PC-3 (cell line): Measurements from ENCODE around the gene PSMD1. TPM values are rescaled to one million over a fixed set of nuclear protein-coding genes. Genes with fewer than 3 reads are reported as not detected.

Experiments
- ATAC-seq: fragments of 200-7000 bp; cut with Tn5 transposase; 2 replicates; pipeline ENCODE4 v1.9.1; 2020; ENCODE audit warnings: mild to moderate bottlenecking, moderate library complexity
- BruUV-seq: library from RNA; stranded (reverse); fragments of 400-500 nt; replicated peaks from 2 replicates; lab custom pipeline; 2021; lab: Mats Ljungman, UMichigan
- CTCF ChIA-PET: fragments of 300-600 bp; sonication (Branson Sonifier 250); formaldehyde crosslinking; loops from one replicate; lab custom pipeline; 2022; ENCODE audit warnings: antibody characterized with exemption; lab: Charles Lee
- POLR2A ChIA-PET: fragments of 300-600 bp; sonication (Branson Sonifier 250); formaldehyde crosslinking; loops from one replicate; lab custom pipeline; 2022; ENCODE audit warnings: antibody characterized with exemption; ENCODE audit not compliant: unreplicated experiment; lab: Charles Lee
- DNase-seq: peaks from one replicate; pipeline ENCODE4 v3.0.0-alpha.2; 2015
- H2AFZ ChIP-seq: fragments of 300-600 bp; sonication (generic); 2 replicates; pipeline ENCODE4 v1.6.0; 2016; ENCODE audit warnings: antibody characterized with exemption, low read length
- H3F3A ChIP-seq: fragments of 300-600 bp; sonication (generic); one replicate; pipeline ENCODE4 v1.6.0; 2017; ENCODE audit warnings: antibody characterized with exemption, low read length, control low read depth, mild to moderate bottlenecking; ENCODE audit not compliant: unreplicated experiment
- H3K27ac ChIP-seq: fragments of 300-600 bp; sonication (generic); 2 replicates; pipeline ENCODE4 v1.5.1; 2016; ENCODE audit warnings: mild to moderate bottlenecking, low read length
- H3K27me3 ChIP-seq: fragments of 300-600 bp; sonication (generic); 2 replicates; pipeline ENCODE4 v1.6.1; 2016; ENCODE audit warnings: low read length, mixed read lengths
- H3K36me3 ChIP-seq: fragments of 300-600 bp; sonication (generic); 2 replicates; pipeline ENCODE4 v1.6.1; 2016; ENCODE audit warnings: low read depth, mixed run types, low read length, mixed read lengths
- H3K4me1 ChIP-seq: fragments of 300-600 bp; sonication (generic); 2 replicates; pipeline ENCODE4 v1.5.1; 2016; ENCODE audit warnings: low read length; ENCODE audit not compliant: insufficient read depth
- H3K4me2 ChIP-seq: fragments of 300-600 bp; sonication (generic); 2 replicates; pipeline ENCODE4 v1.6.0; 2016; ENCODE audit warnings: low read length
- H3K4me3 ChIP-seq: fragments of 300-600 bp; sonication (generic); 2 replicates; pipeline ENCODE4 v1.5.1; 2016; ENCODE audit warnings: mild to moderate bottlenecking, low read length, mixed read lengths
- H3K79me2 ChIP-seq: fragments of 300-600 bp; sonication (generic); 2 replicates; pipeline ENCODE4 v1.6.1; 2017; ENCODE audit warnings: low read length, mixed read lengths
- H3K9ac ChIP-seq: fragments of 300-600 bp; sonication (generic); 2 replicates; pipeline ENCODE4 v1.6.0; 2016; ENCODE audit warnings: mild to moderate bottlenecking, low read length
- H3K9me2 ChIP-seq: fragments of 300-600 bp; sonication (generic); replicated peaks from 2 replicates; pipeline ENCODE4 v1.6.1; 2016; ENCODE audit warnings: mixed run types, low read length, mixed read lengths
- H3K9me3 ChIP-seq: fragments of 300-600 bp; sonication (generic); 2 replicates; pipeline ENCODE4 v1.6.1; 2016; ENCODE audit warnings: low read length, mixed read lengths
- H4K20me1 ChIP-seq: fragments of 300-600 bp; sonication (generic); 2 replicates; pipeline ENCODE4 v1.6.1; 2016; ENCODE audit warnings: low read length, mixed read lengths
- EZH2 ChIP-seq: fragments of 300-600 bp; sonication (generic); IDR thresholded peaks from one replicate; pipeline ENCODE4 v1.6.1; 2017; ENCODE audit warnings: antibody characterized with exemption, mild to moderate bottlenecking, low read length; ENCODE audit not compliant: unreplicated experiment
- EZH2phosphoT487 ChIP-seq: fragments of 300-600 bp; sonication (generic); IDR thresholded peaks from 2 replicates; pipeline ENCODE4 v1.6.1; 2018; ENCODE audit warnings: mild to moderate bottlenecking, antibody characterized with exemption, low read length, borderline replicate concordance
- intact Hi-C: fragments of 100-400 bp; cut with micrococcal nuclease; formaldehyde crosslinking; loops from 2 replicates; pipeline ENCODE4 v1.9.0; 2023
- total RNA-seq: library from RNA; depleted of rRNA; stranded (reverse); fragments of >200 nt; gene quantifications from 2 replicates; pipeline ENCODE4 v1.2.3, GENCODE V29; 2014
- TF ChIP-seq, protein P1 (sequence below): fragments of 300-600 bp; sonication (generic); conservative IDR thresholded peaks from 2 replicates; pipeline ENCODE4 v1.5.1; 2017; ENCODE audit warnings: antibody characterized with exemption, low read depth, mild to moderate bottlenecking, low read length

PSMD1 gene
- total RNA-seq, 1 experiment from 2014 or later: 154 TPM

DNA sequence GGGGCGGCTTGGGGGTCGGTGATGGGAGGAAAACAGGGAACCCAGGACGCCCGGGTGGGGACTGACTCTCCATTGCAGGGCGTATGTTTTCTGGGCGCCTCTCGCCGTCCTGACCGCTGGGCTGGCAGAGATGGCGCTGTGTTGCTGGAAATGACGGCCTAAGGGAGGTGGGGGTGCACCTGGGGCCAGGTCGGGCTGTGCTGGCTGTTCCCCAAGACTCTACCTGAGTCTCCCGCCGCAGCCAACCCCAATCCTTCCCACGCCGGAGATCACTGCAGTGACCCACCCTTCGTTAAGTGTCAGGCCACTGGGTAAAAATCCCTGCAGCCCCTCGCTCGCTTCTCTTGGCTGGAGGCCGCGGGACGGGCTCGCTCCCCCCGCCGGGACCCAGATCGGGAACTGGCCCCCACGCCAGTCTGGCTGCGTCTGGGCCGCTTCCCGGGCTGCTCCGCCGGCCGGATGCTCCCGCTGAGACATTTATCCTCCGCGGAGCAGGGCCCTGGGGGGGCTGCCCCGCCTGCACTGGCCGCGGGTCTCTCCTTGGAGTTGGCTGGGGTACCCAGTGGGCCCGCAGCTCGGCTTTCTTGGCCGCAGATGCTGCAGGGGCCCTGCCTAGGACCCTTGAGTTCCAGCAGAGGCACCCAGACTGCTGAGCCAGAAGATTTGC, 134.0 kb downstream of the PSMD1 start:
- Histone ChIP-seq H3K27ac (no peak overlapping the region), H3K36me3 (no peaks in the 10 kb centered on the region), H3K4me1 (no peaks in the 10 kb centered on the region; the same call in 1 of the 2 replicates), H4K20me1 (no peaks in the 10 kb centered on the region), H3K9me2 (no peaks in the 10 kb centered on the region), H3K9me3 (no peaks in the 10 kb centered on the region), H3K4me3 (peak overlapping the region; percentile 60), H3K27me3 (no peaks in the 10 kb centered on the region), H2AFZ (peak overlapping the region; percentile 89), H3F3A (no peaks in the 10 kb centered on the region), H3K9ac (peak overlapping the region; percentile 13; the same call in 1 of the 2 replicates), H3K4me2 (peak overlapping the region; percentile 84), H3K79me2 (no peaks in the 10 kb centered on the region)
- no TSS peak for BruUV-seq
- POLR2A ChIA-PET: no interaction called here
- CTCF ChIA-PET: no interaction called here
- peak; percentile 14 for DNase-seq
- TF ChIP-seq, protein P1, sequence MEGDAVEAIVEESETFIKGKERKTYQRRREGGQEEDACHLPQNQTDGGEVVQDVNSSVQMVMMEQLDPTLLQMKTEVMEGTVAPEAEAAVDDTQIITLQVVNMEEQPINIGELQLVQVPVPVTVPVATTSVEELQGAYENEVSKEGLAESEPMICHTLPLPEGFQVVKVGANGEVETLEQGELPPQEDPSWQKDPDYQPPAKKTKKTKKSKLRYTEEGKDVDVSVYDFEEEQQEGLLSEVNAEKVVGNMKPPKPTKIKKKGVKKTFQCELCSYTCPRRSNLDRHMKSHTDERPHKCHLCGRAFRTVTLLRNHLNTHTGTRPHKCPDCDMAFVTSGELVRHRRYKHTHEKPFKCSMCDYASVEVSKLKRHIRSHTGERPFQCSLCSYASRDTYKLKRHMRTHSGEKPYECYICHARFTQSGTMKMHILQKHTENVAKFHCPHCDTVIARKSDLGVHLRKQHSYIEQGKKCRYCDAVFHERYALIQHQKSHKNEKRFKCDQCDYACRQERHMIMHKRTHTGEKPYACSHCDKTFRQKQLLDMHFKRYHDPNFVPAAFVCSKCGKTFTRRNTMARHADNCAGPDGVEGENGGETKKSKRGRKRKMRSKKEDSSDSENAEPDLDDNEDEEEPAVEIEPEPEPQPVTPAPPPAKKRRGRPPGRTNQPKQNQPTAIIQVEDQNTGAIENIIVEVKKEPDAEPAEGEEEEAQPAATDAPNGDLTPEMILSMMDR: peak; percentile 37
- no peak for TF ChIP-seq EZH2phosphoT487
- ATAC-seq: peak; percentile 79
- intact Hi-C loops: no loop called here

DNA sequence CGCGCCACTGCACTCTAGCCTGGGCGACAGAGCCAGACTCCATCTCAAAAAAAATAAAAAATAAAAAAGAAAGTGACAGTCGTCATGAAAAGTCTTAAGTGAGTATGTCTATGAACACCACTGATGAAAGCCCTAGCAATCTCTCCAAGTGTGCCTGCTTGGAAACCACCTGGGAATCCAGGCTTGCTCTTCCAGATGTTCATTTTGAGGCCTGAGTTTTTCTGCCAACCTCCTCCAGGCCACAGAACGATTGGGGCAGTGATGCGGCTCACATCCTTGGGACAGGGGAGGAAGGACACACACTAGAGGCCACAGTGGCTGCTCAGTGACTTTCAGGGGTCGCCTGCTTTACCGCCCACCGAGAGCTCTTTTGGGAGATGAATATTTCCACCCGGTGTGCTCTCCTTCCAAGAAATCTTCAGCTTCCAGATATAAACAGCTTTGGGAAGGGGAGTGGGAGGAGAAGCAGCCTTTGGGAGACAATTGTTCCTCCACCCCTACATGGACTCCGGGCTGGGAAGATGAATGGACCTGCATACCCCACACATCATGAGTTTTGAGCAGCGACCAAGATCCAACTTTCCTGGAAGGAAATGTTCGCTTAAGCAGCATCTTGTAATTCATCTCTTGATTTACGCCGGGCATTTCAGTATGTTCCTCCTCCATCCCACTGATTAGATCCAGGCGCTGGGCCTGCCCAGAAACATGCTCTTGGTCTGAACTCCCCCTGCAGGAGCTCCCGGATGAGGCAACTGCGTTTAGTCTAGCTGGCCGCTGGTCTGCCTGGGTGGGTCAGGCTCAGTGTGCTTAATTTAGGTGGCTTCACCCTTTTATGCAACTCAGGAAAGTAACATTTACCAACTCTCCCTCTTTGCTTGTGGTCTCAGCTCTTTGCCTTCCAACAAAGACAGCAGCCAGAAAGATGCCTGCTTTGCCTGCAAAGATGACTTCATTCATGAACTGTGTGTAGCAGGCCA, 135.5 kb downstream of the PSMD1 start:
- H4K20me1 ChIP-seq: no peaks in the 10 kb centered on the region
- POLR2A ChIA-PET: interaction anchor here (0.7 kb wide), 1 partner anchor 50 kb away, joined by 3 read pairs; no protein-coding TSS in a partner anchor
- TF ChIP-seq, protein P1: peak; percentile 51
- no peak for TF ChIP-seq EZH2
- TF ChIP-seq EZH2phosphoT487: no peak
- CTCF ChIA-PET: interaction anchor here (0.6 to 1.3 kb wide), 2 partner anchors 10 to 88 kb away, joined by 3 read pairs; no protein-coding TSS in a partner anchor
- no peaks in the 10 kb centered on the region for H3K9me2 ChIP-seq
- H3K36me3 ChIP-seq: no peaks in the 10 kb centered on the region
- H3K9ac ChIP-seq: no peak overlapping the region
- no peak overlapping the region for H3K27ac ChIP-seq
- ATAC-seq (no peak), DNase-seq (peak; percentile 21)
- H3K9me3 ChIP-seq: no peaks in the 10 kb centered on the region
- no peak overlapping the region for H3K4me2 ChIP-seq
- intact Hi-C loops: no loop called here
- H3K79me2 ChIP-seq: no peaks in the 10 kb centered on the region
- no peaks in the 10 kb centered on the region for H3K27me3 ChIP-seq
- no peak overlapping the region for H2AFZ ChIP-seq
- no peak overlapping the region for H3K4me3 ChIP-seq
- BruUV-seq: no TSS peak
- H3F3A ChIP-seq: no peaks in the 10 kb centered on the region
- H3K4me1 ChIP-seq: no peaks in the 10 kb centered on the region; the same call in 1 of the 2 replicates
